VCaP (cell line): ENCODE data around the gene ABCC1.

ENCODE experiments used
- H3K27ac ChIP-seq: fragments of 450-650 bp; 2 replicates; pipeline ENCODE4 v1.5.1; 2017
- TF ChIP-seq, protein P1 (sequence below): fragments of 450-650 bp; conservative IDR thresholded peaks from 2 replicates; pipeline ENCODE4 v1.5.1; 2017; ENCODE audit warnings: mild to moderate bottlenecking, moderate library complexity

ABCC1 gene

GRCh38 chr16:16127469-16128116, 178.2 kb downstream of the ABCC1 start:
- TF ChIP-seq, protein P1, sequence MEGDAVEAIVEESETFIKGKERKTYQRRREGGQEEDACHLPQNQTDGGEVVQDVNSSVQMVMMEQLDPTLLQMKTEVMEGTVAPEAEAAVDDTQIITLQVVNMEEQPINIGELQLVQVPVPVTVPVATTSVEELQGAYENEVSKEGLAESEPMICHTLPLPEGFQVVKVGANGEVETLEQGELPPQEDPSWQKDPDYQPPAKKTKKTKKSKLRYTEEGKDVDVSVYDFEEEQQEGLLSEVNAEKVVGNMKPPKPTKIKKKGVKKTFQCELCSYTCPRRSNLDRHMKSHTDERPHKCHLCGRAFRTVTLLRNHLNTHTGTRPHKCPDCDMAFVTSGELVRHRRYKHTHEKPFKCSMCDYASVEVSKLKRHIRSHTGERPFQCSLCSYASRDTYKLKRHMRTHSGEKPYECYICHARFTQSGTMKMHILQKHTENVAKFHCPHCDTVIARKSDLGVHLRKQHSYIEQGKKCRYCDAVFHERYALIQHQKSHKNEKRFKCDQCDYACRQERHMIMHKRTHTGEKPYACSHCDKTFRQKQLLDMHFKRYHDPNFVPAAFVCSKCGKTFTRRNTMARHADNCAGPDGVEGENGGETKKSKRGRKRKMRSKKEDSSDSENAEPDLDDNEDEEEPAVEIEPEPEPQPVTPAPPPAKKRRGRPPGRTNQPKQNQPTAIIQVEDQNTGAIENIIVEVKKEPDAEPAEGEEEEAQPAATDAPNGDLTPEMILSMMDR, result peak; percentile 84

GRCh38 chr16:16131204-16131603, 181.8 kb downstream of the ABCC1 start:
- TF ChIP-seq, protein P1, result no peak
- H3K27ac ChIP-seq, result no peak overlapping the region

More at GRCh38 chr16:16127469-16128116, 178.2 kb downstream of the ABCC1 start:
- no peak overlapping the region for H3K27ac ChIP-seq

DNA sequence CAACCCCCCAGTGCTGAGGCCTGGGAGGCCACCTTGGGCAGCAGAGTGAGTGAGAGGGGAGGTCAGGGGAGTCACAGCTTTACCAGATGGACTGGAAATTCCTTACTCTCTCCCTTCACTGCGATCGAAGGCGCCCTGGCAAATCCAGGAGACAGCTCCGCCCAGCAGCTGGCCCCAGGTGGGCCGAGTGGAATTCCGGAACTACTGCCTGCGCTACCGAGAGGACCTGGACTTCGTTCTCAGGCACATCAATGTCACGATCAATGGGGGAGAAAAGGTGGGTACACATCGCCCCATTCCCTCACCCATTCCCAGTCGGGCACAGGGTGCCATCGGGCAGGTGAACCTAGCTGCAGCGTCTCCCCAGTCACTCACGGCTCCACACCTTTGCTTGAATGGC, 182.2 kb downstream of the ABCC1 start:
- H3K27ac ChIP-seq, result no peak overlapping the region
- TF ChIP-seq, protein P1, result no peak

- no peak overlapping the region for H3K27ac ChIP-seq
These were observed 184.7 kb downstream of the ABCC1 start for GRCh38 chr16:16133943-16134604.

DNA sequence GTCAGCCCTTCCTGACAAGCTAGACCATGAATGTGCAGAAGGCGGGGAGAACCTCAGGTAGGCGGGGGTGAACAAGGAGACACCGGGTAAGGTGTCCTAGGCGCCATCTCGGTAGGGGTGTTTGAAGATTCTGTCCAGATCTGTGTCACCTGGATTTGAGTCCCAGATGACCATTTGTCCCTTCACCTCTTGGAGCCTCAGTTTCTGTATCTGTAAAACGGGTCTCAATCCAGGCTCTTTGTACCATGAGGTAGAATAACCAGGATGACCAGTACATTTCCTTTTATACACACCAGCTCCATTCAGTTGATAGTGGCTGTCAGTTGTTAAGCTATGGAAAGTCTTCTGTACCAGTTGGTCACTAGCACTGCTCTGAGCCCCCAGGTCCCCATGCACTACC, 187.2 kb downstream of the ABCC1 start:
- TF ChIP-seq, protein P1, result no peak
- no peak overlapping the region for H3K27ac ChIP-seq

More at GRCh38 chr16:16133943-16134604, 184.7 kb downstream of the ABCC1 start:
- TF ChIP-seq, protein P1, result no peak

DNA sequence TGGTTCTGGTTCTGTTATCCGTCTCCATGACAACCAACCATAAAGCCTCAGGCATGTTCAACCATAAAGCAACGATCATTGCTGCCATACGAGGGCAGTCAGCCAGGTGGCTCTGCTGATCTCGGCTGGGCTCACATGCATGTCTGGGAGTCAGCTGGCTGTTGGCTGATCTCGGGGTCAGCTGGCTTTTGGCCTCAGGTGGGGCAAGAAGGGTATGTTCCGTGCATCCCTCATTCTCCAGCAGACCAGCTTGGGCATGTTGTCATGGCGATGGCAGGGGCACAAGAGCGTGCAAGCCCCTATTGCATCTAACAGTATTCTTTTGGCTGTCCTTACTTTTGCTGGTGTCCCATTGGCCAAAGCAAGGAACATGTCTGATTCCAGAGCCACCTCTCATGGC, 187.7 kb downstream of the ABCC1 start:
- TF ChIP-seq, protein P1, result no peak

GRCh38 chr16:16138034-16138635, 188.7 kb downstream of the ABCC1 start:
- TF ChIP-seq, protein P1, result no peak
- H3K27ac ChIP-seq, result no peak overlapping the region

More for the DNA sequence above, 187.7 kb downstream of the ABCC1 start:
- H3K27ac ChIP-seq, result no peak overlapping the region
